ENCODE data around the gene OPN4.

- no peak for TF ChIP-seq CTCF (conservative IDR thresholded peaks at IDR 0.05; ENCODE audit: low read depth, low read length)
- TF ChIP-seq EZH2 (IDR thresholded peaks at IDR 0.05; ENCODE audit: low read length, unreplicated experiment), result no peak
Measured at GRCh38 chr10:86705905-86706304, 51.6 kb downstream of the OPN4 start.

Measured in PC-3 (cell line).